Measurements from ENCODE around the gene CFAP46.
"Not testable (repeated sequence)": the region's sequence is repeated elsewhere in the genome, so short reads cannot be mapped to it uniquely, and the experiment has no call there.

Gene CFAP46

DNA sequence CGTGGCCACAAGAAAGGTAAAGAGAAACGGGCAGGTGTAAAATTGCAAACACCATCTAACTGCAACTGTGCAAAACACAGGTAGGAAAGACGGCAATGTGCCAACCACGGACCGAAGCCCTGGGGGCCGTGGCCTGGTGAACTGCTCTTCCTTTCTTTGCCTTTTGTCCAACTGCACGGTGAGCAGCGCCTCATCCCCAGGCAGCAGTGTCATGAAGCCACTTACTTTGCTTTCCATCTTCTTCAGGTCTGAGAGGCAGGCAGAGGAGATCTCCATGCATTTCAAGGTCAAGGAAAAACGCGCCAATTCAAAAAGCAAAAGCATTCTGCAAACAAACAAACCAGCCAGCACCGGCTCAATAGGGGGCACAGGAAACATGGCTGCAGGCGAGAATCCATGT, 12.9 kb downstream of the CFAP46 start:
- in situ Hi-C loops (cut with MboI; ENCODE audit: low sequenced_read_pairs) = no loop called here

DNA sequence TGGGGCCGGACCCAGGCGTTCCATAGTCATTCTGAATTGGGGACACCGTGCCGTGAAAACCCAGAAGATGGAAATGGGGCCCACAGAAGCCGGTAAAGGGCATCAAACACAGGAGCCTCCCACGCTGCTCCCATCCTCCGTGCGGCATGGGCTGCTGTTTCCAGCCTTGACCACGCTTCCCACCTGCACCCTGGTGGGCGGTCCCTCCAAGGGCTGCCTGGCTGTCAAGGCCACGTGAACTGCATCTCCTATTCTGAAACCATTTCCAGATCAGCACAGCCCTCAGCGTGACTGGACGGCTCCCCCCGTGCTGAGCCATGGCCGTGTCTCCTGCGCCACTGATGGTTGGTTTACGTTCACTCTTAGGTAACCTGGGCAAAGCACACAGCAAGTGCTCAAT, 14.1 kb downstream of the CFAP46 start:
- in situ Hi-C loops (cut with MboI; ENCODE audit: low sequenced_read_pairs) = no loop called here

DNA sequence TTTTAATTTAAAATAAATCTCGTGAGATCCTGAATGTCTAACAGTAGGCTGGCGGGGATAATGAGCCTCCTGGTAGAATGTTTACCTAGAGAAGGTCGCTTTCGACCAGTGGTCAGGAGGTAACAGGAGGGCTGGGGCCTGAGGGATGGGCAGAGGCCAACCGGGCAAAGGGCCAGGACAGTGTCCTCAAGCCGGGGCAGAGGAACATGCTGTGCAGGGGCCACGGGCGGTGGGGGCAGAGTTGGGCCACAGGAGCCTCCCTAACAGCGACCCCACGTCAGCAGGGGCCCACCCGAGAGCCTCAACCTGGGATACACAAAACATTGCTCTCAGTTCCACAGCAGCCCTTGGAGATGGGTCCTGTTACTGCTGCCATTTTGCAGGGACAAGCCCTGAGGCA, 14.5 kb downstream of the CFAP46 start:
- in situ Hi-C loops (cut with MboI; ENCODE audit: low sequenced_read_pairs) = no loop called here

DNA sequence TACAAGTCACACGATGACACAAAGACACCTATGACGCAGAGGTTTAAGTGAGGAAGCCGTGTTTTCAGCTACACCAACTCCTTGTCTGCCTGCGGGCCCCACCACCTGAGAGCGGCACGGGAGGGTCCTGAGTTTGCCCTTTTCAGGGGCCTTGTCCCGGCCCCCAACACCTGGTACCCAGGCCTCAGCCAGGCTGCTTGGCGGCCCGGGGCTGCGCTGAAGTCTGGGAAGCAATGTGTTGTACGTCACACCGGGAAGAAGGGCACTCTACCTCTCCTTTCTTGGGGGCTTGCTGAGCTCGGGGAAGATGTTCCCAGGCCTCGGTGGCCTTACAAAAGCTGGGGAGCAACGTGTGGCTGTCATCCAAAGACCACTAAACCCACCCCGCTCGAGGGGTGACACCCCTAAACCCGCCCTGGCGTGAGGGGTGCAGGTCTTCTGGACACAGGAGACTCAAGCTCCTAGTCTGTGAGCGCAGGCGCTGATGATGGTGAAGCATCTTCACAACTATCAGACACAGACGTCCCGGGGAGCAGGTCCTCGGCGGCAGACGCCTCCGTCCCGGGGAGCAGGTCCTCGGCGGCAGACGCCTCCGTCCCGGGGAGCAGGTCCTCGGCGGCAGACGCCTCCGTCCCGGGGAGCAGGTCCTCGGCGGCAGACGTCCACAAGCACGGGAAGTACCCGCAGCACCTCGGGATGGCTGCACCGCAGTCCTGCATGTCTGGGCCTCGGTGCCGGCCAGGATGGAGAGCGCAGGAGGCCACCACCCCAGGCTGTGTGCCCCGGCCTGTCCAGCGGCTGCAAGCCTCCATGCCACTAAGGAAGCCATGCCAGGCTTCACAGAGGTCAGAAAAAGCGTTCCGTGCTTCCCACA, 15.4 kb downstream of the CFAP46 start:
- in situ Hi-C loops (cut with MboI; ENCODE audit: low sequenced_read_pairs) = no loop called here

- in situ Hi-C loops (cut with MboI; ENCODE audit: low sequenced_read_pairs) = no loop called here
These were observed 16.3 kb downstream of the CFAP46 start for GRCh38 chr10:132926070-132926469.

- in situ Hi-C loops (cut with MboI; ENCODE audit: low sequenced_read_pairs) = no loop called here
These were observed 16.8 kb downstream of the CFAP46 start for GRCh38 chr10:132925614-132926013.

DNA sequence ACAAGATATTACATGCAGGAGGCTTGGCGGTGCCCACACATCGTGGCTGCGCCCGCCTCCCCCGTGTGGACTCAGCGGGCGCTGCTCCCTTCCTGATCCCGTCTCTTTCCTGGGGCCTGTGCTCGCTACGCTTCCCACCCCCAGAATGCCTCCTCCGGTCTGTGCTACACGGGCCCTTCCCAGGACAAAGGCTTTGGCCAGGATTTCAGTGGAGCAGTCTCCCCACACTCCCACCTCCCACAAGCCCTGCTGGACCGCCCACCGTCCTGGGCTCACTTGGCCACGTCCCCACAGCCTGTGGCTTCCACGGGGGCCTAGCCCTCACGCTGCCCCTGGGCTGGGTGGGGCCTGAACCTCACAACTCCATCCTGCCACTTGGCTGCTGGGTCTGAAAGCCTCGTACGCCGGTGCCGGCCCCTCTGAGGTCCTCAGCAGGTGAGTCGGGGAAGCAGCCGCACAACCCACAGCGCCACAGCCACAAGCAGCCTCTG, 17.3 kb downstream of the CFAP46 start:
- in situ Hi-C loops (cut with MboI; ENCODE audit: low sequenced_read_pairs) = no loop called here

- in situ Hi-C loops (cut with MboI; ENCODE audit: low sequenced_read_pairs) = no loop called here
These were observed 18.1 kb downstream of the CFAP46 start for GRCh38 chr10:132924046-132924952.

GRCh38 chr10:132923384-132923783, 19.0 kb downstream of the CFAP46 start:
- in situ Hi-C loops (cut with MboI; ENCODE audit: low sequenced_read_pairs) = not testable (repeated sequence)

- in situ Hi-C loops (cut with MboI; ENCODE audit: low sequenced_read_pairs) = no loop called here
These were observed 19.5 kb downstream of the CFAP46 start for GRCh38 chr10:132922872-132923271.

DNA sequence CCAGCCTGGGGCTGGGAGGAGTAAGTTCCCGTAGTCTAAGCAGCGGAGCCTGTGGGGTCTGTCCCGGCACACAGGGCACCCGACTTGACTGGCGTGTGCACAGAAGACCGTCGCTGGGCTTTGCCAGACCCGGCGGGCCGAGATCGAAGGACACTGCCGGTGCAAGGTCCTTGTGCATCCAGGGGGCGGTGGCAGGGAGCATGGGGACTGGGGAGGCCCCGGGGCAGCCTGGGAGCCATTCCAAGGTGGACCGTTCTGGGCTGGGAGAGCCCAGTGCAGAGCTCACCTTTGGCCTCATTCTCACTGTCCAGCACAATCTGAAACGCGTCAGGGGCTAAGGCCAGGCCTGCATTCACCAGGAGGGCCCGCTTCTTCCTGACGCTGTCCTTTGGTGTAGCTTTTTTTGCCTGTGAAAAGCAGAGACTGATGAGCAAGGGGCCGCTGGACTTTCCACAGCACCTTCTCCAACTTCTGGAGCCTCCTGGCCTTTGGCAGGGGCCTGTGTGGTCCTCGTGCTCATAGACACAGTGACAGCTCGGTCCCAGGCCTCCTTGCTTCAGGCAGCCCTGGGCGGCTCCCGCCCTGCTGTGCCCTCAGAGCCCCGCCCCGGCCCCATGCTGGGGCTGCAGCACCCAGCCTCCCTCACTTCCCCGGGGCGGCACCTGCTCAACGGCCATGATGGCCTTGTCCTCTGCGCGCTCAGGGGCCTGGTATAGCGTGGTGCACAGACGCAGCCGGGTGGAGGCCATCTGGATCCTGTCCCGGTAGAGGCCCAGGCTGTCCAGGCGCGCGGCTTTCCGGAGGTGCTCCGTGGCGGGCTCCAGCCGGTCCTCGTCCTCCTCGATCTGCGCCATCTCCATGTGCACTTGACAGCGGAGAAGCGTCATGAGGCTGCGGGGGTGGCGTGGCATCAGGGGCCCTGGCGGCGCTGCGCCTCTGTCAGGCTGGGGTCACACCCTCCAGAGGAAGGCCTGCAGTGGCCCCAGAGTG, 20.3 kb downstream of the CFAP46 start:
- in situ Hi-C loops (cut with MboI; ENCODE audit: low sequenced_read_pairs) = no loop called here

- in situ Hi-C loops (cut with MboI; ENCODE audit: low sequenced_read_pairs) = no loop called here
These were observed 21.3 kb downstream of the CFAP46 start for GRCh38 chr10:132921086-132921485.

DNA sequence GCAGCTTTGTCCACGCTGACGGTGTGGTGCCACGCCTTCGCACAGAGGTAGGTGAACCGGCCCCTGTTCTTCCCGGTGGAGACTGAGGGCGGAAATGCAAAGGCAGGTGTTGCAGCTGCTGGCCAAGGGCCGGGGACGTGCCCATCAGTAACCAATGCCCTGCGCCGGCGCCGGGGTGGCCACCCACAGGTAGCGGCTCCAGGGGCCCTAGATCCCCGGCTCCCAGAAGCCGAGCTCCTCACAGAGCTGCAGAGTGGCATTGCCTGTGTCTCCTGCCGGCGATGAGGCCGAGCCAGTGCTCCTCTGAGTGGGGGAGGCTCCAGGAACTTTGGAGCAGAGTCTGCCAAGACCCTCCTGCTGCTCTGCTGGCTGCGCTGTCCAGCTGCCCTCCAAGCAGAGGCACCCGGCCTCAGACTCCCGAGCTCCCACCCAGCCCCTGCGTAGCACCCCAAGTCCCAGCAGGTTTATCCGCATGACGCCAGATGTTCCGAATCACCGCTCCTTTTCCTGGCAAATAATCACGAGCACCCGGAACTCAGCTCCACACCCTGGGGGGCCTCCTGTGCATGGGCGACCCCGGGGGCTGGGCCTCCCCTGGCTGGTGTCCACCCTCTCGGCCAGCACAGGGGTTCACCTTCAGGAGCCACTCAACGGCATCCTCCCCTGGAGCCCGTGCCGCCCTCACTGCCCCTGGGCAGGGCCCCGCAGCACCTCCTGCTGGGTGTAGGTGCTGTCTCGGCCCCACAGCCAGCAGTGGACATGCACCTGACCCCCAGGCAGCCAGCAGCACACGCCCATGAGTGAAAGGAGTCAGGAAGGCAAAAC, 22.1 kb downstream of the CFAP46 start:
- in situ Hi-C loops (cut with MboI; ENCODE audit: low sequenced_read_pairs) = no loop called here

DNA sequence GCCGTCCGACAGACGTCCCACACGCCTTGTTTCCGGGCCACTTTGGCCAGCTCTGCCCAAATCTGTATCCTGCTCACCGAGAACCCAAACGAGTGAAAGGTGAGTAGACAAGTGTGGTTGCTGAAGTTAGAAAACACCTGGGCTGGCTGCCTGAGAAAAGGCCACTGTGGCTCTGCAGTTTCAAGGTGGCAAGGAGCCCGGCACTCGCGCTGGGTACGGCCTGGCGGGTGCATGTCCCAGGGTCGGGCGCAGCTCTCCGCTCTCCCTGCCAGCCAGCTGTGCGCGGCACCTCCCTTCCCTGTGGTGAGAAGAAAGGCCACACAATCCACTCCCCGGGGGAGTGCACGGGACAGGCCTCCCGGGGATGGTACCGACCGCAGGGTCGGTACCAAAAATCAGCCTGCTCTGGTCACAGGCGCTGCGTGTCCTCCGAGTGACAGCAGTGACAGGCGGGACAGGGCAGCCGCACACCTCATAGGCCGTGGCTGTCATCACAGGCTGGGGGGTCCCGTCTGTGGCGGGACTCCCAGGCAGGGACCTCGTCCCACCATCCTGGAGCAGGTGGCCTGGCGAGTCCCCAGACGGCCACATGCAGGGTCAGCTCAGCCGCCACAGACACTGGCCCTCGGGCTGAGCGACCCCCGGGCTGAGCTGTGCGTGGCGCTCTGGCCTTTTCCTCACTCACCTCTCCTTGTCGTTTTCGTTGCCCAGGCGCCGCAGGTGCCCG, 22.8 kb downstream of the CFAP46 start:
- in situ Hi-C loops (cut with MboI; ENCODE audit: low sequenced_read_pairs) = no loop called here

DNA sequence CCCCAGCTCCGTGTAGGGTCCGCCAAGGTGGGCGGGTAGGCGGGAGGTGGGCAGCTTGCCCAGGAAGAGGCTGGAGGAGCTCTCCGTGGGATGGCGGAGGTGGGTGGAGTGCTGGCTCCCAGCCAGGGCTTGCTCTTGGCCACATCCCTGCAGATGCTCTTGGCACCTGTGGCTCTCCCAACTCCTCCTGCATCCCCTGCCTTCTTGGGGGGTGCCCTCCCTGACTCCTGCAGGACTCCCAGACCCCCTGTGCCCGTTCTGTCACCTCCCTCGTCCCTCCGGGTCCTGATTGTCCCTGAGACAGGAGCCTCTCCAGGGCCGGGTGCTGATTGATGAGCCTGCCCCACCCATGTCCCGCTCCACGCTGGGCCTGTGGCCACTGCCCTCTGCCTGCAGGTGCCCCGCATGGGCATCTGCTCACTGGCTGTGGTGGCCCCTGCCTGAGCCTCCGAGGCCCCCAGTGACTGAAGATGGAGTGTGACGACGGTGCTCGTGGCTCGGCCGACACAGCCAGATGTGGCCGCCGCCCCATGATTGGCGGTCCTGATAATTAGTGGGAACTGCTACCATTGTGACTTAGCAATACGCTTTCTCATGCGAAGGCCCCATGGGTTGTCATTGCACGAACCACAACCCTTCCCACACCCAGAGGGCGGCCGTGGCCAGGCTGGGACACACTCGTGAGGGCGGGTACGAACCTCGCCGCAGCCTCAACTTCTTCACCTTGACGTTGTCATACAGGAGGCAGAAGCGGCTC, 23.6 kb downstream of the CFAP46 start:
- in situ Hi-C loops (cut with MboI; ENCODE audit: low sequenced_read_pairs) = no loop called here

DNA sequence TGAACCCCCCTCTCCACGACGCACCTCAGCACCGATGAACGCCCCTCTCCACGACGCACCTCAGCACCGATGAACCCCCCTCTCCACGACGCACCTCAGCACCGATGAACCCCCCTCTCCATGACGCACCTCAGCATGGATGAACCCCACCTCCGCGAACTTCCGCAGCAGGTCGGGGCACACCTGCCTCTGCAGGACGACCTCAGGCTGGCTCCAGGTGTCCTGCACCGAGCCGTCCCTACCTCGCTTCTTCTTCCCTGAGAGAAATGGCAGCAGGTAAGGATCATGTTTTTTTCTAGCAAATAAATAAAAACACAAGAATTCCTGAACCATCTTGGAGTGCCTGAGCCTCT, 24.1 kb downstream of the CFAP46 start:
- in situ Hi-C loops (cut with MboI; ENCODE audit: low sequenced_read_pairs) = no loop called here

GRCh38 chr10:132916956-132917666, 25.3 kb downstream of the CFAP46 start:
- in situ Hi-C loops (cut with MboI; ENCODE audit: low sequenced_read_pairs) = no loop called here

DNA sequence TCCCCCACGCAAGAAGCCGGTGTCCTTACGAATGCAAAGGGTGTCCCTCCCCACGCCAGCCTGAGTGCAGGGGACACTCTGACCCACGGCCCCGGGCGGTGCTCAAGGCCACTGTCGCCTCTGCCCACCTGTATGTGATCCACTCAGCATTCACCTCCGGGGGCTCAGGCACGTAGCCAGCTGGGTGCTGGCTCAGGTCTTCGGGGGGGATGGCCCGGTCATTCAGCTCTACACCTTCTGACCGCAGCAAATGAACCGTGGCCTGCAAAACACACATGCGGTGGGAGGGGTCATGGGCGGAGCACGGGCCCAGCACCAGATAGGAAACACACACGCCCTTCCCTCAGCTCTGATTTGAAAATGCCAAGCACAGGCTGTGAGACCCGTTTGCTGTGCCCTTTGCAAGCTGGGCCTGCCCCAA, 25.9 kb downstream of the CFAP46 start:
- in situ Hi-C loops (cut with MboI; ENCODE audit: low sequenced_read_pairs) = no loop called here
